GM19193 (cell line): ENCODE measurements around the gene LRTM2.

ENCODE experiments used
- POLR2A ChIP-seq: IDR thresholded peaks from 4 replicates; pipeline ENCODE4 v1.6.1; 2011; ENCODE audit not compliant: insufficient read depth, insufficient read length; ENCODE audit errors: extremely low read depth

The LRTM2 gene

DNA sequence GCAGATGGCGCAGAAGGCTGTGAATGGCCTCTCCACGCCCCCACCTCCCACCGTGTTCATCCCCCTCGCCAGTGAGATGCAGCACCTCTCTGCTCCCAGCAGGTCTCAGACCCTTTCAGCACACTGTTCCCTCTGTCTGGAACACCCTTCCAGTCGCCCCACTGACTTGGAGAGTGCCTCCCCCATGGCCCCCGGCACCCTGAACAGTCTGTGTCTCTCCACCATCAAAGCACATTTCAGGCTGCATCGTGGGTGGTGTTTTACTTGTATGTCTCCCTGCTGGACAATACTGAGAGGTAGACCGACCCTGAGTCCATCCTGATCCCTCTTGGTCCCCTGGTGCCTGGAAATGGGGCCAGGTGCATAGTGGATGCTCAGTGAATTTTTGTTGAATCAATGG is 63.1 kb downstream of the LRTM2 start:
- TF ChIP-seq POLR2A, result no peak

DNA sequence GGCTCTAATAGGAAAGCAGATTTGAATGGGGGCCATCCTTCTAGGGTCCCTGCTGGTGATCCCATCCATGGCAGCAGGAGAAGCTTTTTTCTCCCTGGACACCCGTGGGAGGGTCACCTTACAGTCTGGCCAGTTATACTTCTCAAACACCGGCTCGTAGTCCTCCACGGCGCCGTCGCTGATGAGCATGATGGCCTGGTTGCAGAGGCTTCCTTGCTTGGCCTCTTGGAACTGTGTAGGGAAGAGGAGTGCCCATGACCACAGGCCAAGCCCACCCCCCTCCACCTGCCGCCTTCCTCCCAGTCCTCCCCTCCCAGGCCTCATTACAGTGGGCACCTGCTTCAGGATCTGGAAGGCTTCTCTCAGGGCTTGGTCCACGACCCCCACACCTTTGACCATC is 64.3 kb downstream of the LRTM2 start:
- TF ChIP-seq POLR2A, result no peak

DNA sequence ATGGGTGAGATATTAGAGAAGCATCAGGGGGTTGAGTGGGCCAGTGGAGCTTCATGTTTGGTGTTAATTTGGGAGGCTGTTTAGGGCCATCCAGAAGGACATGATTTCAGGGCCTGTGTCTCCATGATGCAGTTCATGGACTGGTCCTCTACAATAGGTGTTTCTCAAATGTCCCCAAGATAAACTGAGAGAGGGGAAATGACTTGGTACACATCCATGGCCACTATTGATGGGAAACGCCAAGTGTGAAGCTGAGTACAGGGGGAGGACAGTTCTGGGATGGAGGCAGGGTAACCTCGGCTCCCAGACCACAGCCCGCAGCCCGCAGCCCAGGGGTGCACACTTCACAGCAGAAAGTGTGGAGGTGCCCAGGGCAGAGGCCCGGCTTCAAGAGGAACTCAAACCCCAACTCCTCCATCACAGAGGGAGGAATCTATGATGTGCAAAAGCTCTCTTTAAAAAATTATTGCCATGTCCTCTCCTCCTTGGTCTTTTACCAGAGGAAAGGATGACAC is 64.8 kb downstream of the LRTM2 start:
- TF ChIP-seq POLR2A, result no peak

DNA sequence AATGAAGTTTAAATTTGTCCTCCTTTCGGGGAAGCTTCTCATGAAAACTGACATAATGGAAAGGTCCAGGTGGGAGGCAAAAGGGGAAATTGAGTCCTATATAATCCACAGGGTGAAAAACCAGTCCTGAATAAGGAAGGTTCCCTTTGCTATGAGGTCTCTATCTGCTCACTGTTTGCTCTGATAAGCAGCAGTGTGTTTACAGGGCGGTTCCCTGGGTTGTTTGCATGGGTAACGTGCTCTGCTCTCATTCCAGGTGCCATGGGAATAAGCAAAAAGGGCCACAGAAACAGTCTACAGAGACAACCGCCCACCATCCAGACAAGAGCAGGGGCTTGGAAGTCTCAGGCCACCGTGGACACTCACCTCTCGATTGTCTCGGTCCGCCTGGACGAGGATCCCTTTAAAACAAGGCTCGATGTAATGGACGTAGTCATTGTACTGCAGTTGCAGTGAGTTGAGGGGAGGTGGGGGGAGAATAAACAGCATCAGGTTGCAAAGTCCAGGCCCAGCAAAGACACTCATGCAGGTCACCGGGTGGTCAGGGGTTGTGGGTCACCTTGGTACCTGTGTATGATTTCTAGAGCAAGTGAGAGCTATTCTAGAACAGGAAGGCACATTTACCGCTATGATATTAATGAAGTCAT is 65.4 kb downstream of the LRTM2 start:
- TF ChIP-seq POLR2A, result no peak
